ENCODE data around the gene DHX8. TPM values are rescaled to one million over a fixed set of nuclear protein-coding genes. Genes with fewer than 3 reads are reported as not detected.

Gene DHX8
- total and polyA plus RNA-seq, 10 of the 15 experiments (the other 5 are each of a cell fraction or from before 2014, with no cell fraction given), result 27.6 to 50.4 (median 35.7) TPM

DNA sequence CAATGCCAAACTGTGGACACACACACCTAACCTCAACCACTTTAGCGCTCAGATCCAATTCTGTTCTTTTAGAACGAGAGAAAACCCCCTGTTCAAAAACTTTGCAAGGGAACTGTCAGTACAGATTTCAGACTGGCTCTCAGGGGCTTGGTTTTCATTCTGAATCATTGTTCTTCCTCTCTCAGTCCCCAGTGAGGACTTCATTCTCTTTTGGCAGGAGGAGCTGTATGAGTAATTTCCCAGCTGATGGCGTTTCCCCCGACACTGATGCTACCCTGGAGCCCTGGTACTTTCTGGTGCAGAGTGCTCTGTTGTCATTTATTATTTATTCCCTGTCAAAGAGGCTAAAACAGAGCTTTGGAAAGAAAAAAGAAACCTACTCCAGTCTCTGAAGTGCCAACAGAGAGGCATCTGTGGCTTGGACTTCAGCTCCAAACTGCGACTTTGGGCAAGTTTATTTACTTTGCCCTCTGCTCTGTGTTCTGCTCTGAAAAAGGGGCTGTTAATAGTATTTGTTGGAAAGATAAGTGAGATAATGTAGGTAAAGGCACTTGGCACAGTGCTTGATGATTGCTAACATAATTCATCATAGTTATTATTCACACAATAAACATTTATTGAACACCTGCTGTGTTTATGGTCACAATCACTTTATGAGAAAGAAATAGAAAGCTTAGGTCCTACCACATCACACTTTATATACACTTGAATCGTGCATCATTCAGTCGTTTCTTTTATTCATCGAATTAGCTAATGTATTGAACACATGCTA is 34.0 kb downstream of the DHX8 start (continued):
- TF ChIP-seq, protein P1, sequence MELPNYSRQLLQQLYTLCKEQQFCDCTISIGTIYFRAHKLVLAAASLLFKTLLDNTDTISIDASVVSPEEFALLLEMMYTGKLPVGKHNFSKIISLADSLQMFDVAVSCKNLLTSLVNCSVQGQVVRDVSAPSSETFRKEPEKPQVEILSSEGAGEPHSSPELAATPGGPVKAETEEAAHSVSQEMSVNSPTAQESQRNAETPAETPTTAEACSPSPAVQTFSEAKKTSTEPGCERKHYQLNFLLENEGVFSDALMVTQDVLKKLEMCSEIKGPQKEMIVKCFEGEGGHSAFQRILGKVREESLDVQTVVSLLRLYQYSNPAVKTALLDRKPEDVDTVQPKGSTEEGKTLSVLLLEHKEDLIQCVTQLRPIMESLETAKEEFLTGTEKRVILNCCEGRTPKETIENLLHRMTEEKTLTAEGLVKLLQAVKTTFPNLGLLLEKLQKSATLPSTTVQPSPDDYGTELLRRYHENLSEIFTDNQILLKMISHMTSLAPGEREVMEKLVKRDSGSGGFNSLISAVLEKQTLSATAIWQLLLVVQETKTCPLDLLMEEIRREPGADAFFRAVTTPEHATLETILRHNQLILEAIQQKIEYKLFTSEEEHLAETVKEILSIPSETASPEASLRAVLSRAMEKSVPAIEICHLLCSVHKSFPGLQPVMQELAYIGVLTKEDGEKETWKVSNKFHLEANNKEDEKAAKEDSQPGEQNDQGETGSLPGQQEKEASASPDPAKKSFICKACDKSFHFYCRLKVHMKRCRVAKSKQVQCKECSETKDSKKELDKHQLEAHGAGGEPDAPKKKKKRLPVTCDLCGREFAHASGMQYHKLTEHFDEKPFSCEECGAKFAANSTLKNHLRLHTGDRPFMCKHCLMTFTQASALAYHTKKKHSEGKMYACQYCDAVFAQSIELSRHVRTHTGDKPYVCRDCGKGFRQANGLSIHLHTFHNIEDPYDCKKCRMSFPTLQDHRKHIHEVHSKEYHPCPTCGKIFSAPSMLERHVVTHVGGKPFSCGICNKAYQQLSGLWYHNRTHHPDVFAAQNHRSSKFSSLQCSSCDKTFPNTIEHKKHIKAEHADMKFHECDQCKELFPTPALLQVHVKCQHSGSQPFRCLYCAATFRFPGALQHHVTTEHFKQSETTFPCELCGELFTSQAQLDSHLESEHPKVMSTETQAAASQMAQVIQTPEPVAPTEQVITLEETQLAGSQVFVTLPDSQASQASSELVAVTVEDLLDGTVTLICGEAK (IDR thresholded peaks at IDR 0.05; ENCODE audit: borderline replicate concordance), result no peak
- TF ChIP-seq, protein P2, sequence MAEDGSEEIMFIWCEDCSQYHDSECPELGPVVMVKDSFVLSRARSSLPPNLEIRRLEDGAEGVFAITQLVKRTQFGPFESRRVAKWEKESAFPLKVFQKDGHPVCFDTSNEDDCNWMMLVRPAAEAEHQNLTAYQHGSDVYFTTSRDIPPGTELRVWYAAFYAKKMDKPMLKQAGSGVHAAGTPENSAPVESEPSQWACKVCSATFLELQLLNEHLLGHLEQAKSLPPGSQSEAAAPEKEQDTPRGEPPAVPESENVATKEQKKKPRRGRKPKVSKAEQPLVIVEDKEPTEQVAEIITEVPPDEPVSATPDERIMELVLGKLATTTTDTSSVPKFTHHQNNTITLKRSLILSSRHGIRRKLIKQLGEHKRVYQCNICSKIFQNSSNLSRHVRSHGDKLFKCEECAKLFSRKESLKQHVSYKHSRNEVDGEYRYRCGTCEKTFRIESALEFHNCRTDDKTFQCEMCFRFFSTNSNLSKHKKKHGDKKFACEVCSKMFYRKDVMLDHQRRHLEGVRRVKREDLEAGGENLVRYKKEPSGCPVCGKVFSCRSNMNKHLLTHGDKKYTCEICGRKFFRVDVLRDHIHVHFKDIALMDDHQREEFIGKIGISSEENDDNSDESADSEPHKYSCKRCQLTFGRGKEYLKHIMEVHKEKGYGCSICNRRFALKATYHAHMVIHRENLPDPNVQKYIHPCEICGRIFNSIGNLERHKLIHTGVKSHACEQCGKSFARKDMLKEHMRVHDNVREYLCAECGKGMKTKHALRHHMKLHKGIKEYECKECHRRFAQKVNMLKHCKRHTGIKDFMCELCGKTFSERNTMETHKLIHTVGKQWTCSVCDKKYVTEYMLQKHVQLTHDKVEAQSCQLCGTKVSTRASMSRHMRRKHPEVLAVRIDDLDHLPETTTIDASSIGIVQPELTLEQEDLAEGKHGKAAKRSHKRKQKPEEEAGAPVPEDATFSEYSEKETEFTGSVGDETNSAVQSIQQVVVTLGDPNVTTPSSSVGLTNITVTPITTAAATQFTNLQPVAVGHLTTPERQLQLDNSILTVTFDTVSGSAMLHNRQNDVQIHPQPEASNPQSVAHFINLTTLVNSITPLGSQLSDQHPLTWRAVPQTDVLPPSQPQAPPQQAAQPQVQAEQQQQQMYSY (CRISPR knock-in tag; IDR thresholded peaks at IDR 0.05), result no peak
- TF ChIP-seq, protein P3, sequence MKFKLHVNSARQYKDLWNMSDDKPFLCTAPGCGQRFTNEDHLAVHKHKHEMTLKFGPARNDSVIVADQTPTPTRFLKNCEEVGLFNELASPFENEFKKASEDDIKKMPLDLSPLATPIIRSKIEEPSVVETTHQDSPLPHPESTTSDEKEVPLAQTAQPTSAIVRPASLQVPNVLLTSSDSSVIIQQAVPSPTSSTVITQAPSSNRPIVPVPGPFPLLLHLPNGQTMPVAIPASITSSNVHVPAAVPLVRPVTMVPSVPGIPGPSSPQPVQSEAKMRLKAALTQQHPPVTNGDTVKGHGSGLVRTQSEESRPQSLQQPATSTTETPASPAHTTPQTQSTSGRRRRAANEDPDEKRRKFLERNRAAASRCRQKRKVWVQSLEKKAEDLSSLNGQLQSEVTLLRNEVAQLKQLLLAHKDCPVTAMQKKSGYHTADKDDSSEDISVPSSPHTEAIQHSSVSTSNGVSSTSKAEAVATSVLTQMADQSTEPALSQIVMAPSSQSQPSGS (IDR thresholded peaks at IDR 0.05; ENCODE audit: low read length), result peak; percentile 68
- TF ChIP-seq NFXL1 (IDR thresholded peaks at IDR 0.05; ENCODE audit: borderline replicate concordance), result no peak
- no peak for TF ChIP-seq ZNF207 (IDR thresholded peaks at IDR 0.05; ENCODE audit: borderline replicate concordance)
- TF ChIP-seq ETV6 (conservative IDR thresholded peaks at IDR 0.05 in 1 of 2, IDR thresholded peaks at IDR 0.05 in 1 of 2; ENCODE audit: borderline replicate concordance in 1 of 2, low read depth in 1 of 2), result peak in 1 of 2 experiments; percentile 69; a peak in 1 of 4 replicates
- 0 out of 4 replicates have a peak, but pooled peaks of 1 of the 2 experiments have one; percentile 10 for TF ChIP-seq BHLHE40 (IDR thresholded peaks at IDR 0.05; ENCODE audit: borderline replicate concordance in 1 of 2, low read depth in 2 of 2, low read length in 1 of 2)
- no peak for TF ChIP-seq CREM (IDR thresholded peaks at IDR 0.05; ENCODE audit: low read depth)
- no peak for TF ChIP-seq NR2C2 (IDR thresholded peaks at IDR 0.05; ENCODE audit: borderline replicate concordance, control insufficient read depth, insufficient read length, low read depth)
- TF ChIP-seq, protein P4, sequence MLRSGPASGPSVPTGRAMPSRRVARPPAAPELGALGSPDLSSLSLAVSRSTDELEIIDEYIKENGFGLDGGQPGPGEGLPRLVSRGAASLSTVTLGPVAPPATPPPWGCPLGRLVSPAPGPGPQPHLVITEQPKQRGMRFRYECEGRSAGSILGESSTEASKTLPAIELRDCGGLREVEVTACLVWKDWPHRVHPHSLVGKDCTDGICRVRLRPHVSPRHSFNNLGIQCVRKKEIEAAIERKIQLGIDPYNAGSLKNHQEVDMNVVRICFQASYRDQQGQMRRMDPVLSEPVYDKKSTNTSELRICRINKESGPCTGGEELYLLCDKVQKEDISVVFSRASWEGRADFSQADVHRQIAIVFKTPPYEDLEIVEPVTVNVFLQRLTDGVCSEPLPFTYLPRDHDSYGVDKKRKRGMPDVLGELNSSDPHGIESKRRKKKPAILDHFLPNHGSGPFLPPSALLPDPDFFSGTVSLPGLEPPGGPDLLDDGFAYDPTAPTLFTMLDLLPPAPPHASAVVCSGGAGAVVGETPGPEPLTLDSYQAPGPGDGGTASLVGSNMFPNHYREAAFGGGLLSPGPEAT (IDR thresholded peaks at IDR 0.05; ENCODE audit: low read depth), result peak; percentile 71; the same call in 1 of the 2 replicates
- TF ChIP-seq SIN3A (IDR thresholded peaks at IDR 0.05; ENCODE audit: low read depth, low read length), result no peak
- no peak for TF ChIP-seq CHD4 (IDR thresholded peaks at IDR 0.05)
- no peak for TF ChIP-seq EGR1 (IDR thresholded peaks at IDR 0.05; ENCODE audit: borderline replicate concordance in 1 of 2, low read depth in 2 of 2, low read length in 2 of 2)
- TF ChIP-seq, protein P5, sequence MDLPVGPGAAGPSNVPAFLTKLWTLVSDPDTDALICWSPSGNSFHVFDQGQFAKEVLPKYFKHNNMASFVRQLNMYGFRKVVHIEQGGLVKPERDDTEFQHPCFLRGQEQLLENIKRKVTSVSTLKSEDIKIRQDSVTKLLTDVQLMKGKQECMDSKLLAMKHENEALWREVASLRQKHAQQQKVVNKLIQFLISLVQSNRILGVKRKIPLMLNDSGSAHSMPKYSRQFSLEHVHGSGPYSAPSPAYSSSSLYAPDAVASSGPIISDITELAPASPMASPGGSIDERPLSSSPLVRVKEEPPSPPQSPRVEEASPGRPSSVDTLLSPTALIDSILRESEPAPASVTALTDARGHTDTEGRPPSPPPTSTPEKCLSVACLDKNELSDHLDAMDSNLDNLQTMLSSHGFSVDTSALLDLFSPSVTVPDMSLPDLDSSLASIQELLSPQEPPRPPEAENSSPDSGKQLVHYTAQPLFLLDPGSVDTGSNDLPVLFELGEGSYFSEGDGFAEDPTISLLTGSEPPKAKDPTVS (IDR thresholded peaks at IDR 0.05; ENCODE audit: low read depth, low read length), result no peak
- no peak for TF ChIP-seq SMARCA5 (IDR thresholded peaks at IDR 0.05)
